ENCODE results near the gene DLGAP4. TPM values are rescaled to one million over a fixed set of nuclear protein-coding genes. Genes with fewer than 3 reads are reported as not detected.

DLGAP4 gene
- total and polyA plus RNA-seq, 2 of the 13 experiments (the other 11 are each of a cell fraction or from before 2014, with no cell fraction given) = 15.2 to 26.7 TPM

DNA sequence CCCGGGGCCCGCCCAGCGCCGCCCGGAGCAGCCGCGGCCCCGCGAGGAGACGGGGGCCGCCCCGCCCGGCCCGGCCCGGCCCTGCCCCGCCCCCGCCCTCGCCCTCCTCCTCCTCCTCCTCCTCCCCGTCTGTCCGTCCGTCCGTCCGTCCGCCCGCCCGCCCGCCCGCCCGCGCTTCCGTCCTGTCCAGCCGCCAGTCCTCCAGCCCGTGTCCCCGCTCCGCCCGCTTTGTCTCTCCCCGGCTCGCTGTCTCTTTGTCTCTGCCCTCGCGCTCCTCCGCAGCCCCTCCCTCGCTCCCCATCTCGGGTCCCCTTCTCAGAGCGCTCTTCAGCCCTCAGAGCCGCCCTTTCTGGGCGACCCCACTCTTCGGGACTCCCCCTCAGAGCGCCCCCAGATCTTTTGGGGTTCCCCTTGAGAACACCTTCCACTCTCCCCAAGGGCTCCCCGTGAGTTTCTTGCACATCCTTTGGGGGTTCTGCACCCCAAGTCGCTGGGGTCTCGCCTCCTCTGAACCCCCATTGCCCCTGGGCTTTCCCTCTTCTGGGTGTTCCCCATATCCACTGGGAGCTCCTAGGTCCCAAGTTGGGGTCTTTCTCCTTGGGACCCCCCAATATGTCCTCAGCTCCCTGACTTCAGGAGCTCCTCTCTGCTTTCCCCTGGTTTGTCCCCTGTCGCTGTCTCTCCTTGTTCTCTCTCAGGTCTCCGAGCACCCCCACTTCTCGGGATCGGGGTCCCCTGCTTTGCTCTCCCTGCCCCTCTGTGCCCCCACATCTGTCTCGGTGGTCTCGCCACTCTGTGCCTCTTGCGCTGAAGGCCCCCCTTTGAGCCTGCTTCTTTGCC, 155.7 kb downstream of the DLGAP4 start (continued):
- TF ChIP-seq, protein P1, sequence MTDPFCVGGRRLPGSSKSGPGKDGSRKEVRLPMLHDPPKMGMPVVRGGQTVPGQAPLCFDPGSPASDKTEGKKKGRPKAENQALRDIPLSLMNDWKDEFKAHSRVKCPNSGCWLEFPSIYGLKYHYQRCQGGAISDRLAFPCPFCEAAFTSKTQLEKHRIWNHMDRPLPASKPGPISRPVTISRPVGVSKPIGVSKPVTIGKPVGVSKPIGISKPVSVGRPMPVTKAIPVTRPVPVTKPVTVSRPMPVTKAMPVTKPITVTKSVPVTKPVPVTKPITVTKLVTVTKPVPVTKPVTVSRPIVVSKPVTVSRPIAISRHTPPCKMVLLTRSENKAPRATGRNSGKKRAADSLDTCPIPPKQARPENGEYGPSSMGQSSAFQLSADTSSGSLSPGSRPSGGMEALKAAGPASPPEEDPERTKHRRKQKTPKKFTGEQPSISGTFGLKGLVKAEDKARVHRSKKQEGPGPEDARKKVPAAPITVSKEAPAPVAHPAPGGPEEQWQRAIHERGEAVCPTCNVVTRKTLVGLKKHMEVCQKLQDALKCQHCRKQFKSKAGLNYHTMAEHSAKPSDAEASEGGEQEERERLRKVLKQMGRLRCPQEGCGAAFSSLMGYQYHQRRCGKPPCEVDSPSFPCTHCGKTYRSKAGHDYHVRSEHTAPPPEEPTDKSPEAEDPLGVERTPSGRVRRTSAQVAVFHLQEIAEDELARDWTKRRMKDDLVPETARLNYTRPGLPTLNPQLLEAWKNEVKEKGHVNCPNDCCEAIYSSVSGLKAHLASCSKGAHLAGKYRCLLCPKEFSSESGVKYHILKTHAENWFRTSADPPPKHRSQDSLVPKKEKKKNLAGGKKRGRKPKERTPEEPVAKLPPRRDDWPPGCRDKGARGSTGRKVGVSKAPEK (CRISPR knock-in tag; IDR thresholded peaks at IDR 0.05; ENCODE audit: borderline replicate concordance) = peak; percentile 80; the same call in 1 of the 2 replicates
- TF ChIP-seq ZNF629 (CRISPR knock-in tag; conservative IDR thresholded peaks at IDR 0.05) = no peak
- TF ChIP-seq NR2F2 (IDR thresholded peaks at IDR 0.05; ENCODE audit: borderline replicate concordance, low read depth) = no peak
- no peak for TF ChIP-seq ZNF713 (CRISPR knock-in tag; IDR thresholded peaks at IDR 0.05)
- no peak for TF ChIP-seq ZKSCAN5 (CRISPR knock-in tag; IDR thresholded peaks at IDR 0.05)
- TF ChIP-seq HNRNPH1 (optimal IDR thresholded peaks at IDR 0.05; ENCODE audit: low read depth, low read length) = no peak
- no peak for TF ChIP-seq ZKSCAN8 (CRISPR knock-in tag; IDR thresholded peaks at IDR 0.05; ENCODE audit: borderline replicate concordance)
- TF ChIP-seq, protein P2, sequence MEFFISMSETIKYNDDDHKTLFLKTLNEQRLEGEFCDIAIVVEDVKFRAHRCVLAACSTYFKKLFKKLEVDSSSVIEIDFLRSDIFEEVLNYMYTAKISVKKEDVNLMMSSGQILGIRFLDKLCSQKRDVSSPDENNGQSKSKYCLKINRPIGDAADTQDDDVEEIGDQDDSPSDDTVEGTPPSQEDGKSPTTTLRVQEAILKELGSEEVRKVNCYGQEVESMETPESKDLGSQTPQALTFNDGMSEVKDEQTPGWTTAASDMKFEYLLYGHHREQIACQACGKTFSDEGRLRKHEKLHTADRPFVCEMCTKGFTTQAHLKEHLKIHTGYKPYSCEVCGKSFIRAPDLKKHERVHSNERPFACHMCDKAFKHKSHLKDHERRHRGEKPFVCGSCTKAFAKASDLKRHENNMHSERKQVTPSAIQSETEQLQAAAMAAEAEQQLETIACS (CRISPR knock-in tag; IDR thresholded peaks at IDR 0.05) = no peak
- TF ChIP-seq, protein P3, sequence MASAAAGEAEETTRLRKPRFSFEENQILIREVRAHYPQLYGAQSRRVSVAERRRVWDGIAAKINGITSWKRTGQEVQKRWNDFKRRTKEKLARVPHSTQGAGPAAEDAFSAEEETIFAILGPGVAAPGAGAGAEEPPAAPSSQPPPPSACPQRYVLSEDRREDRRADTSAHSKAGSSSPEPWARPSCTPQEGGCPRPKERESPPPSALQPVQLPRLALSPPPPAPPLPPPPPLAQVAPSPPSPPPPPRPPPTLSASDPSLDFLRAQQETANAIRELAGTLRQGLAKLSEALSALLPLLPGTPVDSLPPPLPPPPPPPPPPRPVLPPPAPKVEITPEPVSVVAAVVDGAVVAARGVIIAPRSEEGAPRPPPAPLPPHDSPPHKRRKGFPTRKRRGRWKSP (CRISPR knock-in tag; IDR thresholded peaks at IDR 0.05) = no peak
- no peak for TF ChIP-seq ZNF256 (CRISPR knock-in tag; conservative IDR thresholded peaks at IDR 0.05)
- no peak for TF ChIP-seq HOXA5 (CRISPR knock-in tag; IDR thresholded peaks at IDR 0.05)
- TF ChIP-seq, protein P4, sequence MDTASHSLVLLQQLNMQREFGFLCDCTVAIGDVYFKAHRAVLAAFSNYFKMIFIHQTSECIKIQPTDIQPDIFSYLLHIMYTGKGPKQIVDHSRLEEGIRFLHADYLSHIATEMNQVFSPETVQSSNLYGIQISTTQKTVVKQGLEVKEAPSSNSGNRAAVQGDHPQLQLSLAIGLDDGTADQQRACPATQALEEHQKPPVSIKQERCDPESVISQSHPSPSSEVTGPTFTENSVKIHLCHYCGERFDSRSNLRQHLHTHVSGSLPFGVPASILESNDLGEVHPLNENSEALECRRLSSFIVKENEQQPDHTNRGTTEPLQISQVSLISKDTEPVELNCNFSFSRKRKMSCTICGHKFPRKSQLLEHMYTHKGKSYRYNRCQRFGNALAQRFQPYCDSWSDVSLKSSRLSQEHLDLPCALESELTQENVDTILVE (CRISPR knock-in tag; IDR thresholded peaks at IDR 0.05) = no peak
- TF ChIP-seq ZNF883 (CRISPR knock-in tag; IDR thresholded peaks at IDR 0.05; ENCODE audit: not compliant biosample characterization) = peak; percentile 15
- TF ChIP-seq RARG (CRISPR knock-in tag; IDR thresholded peaks at IDR 0.05; ENCODE audit: low read depth) = no peak
- TF ChIP-seq, protein P5, sequence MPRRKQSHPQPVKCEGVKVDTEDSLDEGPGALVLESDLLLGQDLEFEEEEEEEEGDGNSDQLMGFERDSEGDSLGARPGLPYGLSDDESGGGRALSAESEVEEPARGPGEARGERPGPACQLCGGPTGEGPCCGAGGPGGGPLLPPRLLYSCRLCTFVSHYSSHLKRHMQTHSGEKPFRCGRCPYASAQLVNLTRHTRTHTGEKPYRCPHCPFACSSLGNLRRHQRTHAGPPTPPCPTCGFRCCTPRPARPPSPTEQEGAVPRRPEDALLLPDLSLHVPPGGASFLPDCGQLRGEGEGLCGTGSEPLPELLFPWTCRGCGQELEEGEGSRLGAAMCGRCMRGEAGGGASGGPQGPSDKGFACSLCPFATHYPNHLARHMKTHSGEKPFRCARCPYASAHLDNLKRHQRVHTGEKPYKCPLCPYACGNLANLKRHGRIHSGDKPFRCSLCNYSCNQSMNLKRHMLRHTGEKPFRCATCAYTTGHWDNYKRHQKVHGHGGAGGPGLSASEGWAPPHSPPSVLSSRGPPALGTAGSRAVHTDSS (CRISPR knock-in tag; conservative IDR thresholded peaks at IDR 0.05) = no peak
- TF ChIP-seq, protein P6, sequence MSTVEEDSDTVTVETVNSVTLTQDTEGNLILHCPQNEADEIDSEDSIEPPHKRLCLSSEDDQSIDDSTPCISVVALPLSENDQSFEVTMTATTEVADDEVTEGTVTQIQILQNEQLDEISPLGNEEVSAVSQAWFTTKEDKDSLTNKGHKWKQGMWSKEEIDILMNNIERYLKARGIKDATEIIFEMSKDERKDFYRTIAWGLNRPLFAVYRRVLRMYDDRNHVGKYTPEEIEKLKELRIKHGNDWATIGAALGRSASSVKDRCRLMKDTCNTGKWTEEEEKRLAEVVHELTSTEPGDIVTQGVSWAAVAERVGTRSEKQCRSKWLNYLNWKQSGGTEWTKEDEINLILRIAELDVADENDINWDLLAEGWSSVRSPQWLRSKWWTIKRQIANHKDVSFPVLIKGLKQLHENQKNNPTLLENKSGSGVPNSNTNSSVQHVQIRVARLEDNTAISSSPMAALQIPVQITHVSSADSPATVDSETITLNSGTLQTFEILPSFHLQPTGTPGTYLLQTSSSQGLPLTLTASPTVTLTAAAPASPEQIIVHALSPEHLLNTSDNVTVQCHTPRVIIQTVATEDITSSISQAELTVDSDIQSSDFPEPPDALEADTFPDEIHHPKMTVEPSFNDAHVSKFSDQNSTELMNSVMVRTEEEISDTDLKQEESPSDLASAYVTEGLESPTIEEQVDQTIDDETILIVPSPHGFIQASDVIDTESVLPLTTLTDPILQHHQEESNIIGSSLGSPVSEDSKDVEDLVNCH (CRISPR knock-in tag; IDR thresholded peaks at IDR 0.05) = no peak; the same call in 1 of the 2 replicates
- TF ChIP-seq ZNF10 (CRISPR knock-in tag; IDR thresholded peaks at IDR 0.05; ENCODE audit: borderline replicate concordance, low read depth) = no peak

All from HepG2 (cell line).